GM23338 (cell line): ENCODE measurements around the gene NT5C3B. TPM values are rescaled to one million over a fixed set of nuclear protein-coding genes. Genes with fewer than 3 reads are reported as not detected.

Experiments
- ATAC-seq: fragments of 200-7000 bp; cut with Tn5 transposase; 3 replicates; pipeline ENCODE4 v1.9.1; 2020
- DNase-seq: peaks from one replicate; pipeline ENCODE4 v3.0.0-alpha.2; 2015; ENCODE audit warnings: low spot score
- H2AFZ ChIP-seq: fragments of 200-600 bp; sonication (generic); 2 replicates; pipeline ENCODE4 v1.8.0; 2016; ENCODE audit warnings: antibody characterized with exemption, mild to moderate bottlenecking, moderate library complexity
- H3F3A ChIP-seq: fragments of 200-600 bp; sonication (generic); replicated peaks from 2 replicates; pipeline ENCODE4 v1.8.0; 2017; ENCODE audit warnings: antibody characterized with exemption, mixed run types, low read depth
- H3K27ac ChIP-seq: fragments of 200-600 bp; sonication (generic); 2 replicates; pipeline ENCODE4 v1.6.1; 2016; ENCODE audit warnings: low read depth
- H3K27me3 ChIP-seq: fragments of 200-600 bp; sonication (generic); 2 replicates; pipeline ENCODE4 v1.8.0; 2016; ENCODE audit warnings: mild to moderate bottlenecking, mixed run types, moderate library complexity; ENCODE audit not compliant: insufficient read depth
- H3K36me3 ChIP-seq: fragments of 200-600 bp; sonication (generic); 2 replicates; pipeline ENCODE4 v1.8.0; 2016; ENCODE audit warnings: mild to moderate bottlenecking; ENCODE audit not compliant: insufficient read depth
- H3K4me1 ChIP-seq: fragments of 200-600 bp; sonication (generic); 2 replicates; pipeline ENCODE4 v1.8.0; 2016; ENCODE audit warnings: mild to moderate bottlenecking, moderate library complexity; ENCODE audit not compliant: insufficient read depth
- H3K4me2 ChIP-seq: fragments of 200-600 bp; sonication (generic); 2 replicates; pipeline ENCODE4 v1.7.1; 2017; ENCODE audit warnings: mixed run types
- H3K4me3 ChIP-seq: fragments of 200-600 bp; sonication (generic); 2 replicates; pipeline ENCODE4 v1.6.1; 2016; ENCODE audit warnings: mixed run types
- H3K79me2 ChIP-seq: fragments of 200-600 bp; sonication (generic); replicated peaks from 2 replicates; pipeline ENCODE4 v1.8.0; 2017; ENCODE audit warnings: mild to moderate bottlenecking; ENCODE audit not compliant: insufficient read depth
- H3K9me2 ChIP-seq: fragments of 200-600 bp; sonication (generic); 2 replicates; pipeline ENCODE4 v1.8.0; 2017; ENCODE audit not compliant: insufficient read depth
- H4K20me1 ChIP-seq: fragments of 200-600 bp; sonication (generic); replicated peaks from 2 replicates; pipeline ENCODE4 v1.8.0; 2017; ENCODE audit warnings: mild to moderate bottlenecking; ENCODE audit not compliant: insufficient read depth
- H3K27ac Mint-ChIP-seq: 2 replicates; pipeline ENCODE4 v1.8.0; 2020; ENCODE audit warnings: inconsistent platforms, mild to moderate bottlenecking, moderate library complexity, mixed read lengths
- H3K27me3 Mint-ChIP-seq: 3 replicates; pipeline ENCODE4 v1.8.0; 2022; ENCODE audit warnings: low read depth, mild to moderate bottlenecking, moderate library complexity, mixed read lengths, inconsistent platforms; ENCODE audit not compliant: insufficient read depth, poor library complexity
- H3K36me3 Mint-ChIP-seq: 3 replicates; pipeline ENCODE4 v1.8.0; 2021; ENCODE audit warnings: low read depth, mild to moderate bottlenecking, inconsistent platforms, moderate library complexity, mixed read lengths
- H3K4me1 Mint-ChIP-seq: 3 replicates; pipeline ENCODE4 v1.8.0; 2020; ENCODE audit warnings: mild to moderate bottlenecking, inconsistent platforms, mixed read lengths
- H3K4me3 Mint-ChIP-seq: 3 replicates; pipeline ENCODE4 v1.8.0; 2021; ENCODE audit warnings: moderate library complexity, mild to moderate bottlenecking, inconsistent platforms, mixed read lengths
- H3K9me3 Mint-ChIP-seq: 3 replicates; pipeline ENCODE4 v1.8.0; 2020; ENCODE audit warnings: moderate library complexity, mild to moderate bottlenecking, inconsistent platforms, mixed read lengths
- CREB1 ChIP-seq: fragments of 250-450 bp; sonication (Bioruptor Pico); IDR thresholded peaks from 2 replicates; pipeline ENCODE4 v1.5.0; 2020; ENCODE audit warnings: low read depth, mild to moderate bottlenecking, moderate library complexity
- CTCF ChIP-seq, 2 experiments: fragments of 200-600 bp in 1 of 2; sonication (generic) in 1 of 2; conservative IDR thresholded peaks; 2 replicates each; pipeline versions ENCODE4 v1.5.1 to v1.6.1; 2016 to 2017; ENCODE audit warnings: antibody characterized with exemption in 2 of 2, low read depth in 2 of 2, mild to moderate bottlenecking in 2 of 2, moderate library complexity in 1 of 2
- ETS1 ChIP-seq: IDR thresholded peaks from 2 replicates; pipeline ENCODE4 v1.6.1; 2016; ENCODE audit warnings: antibody characterized with exemption
- EZH2 ChIP-seq: fragments of 200-600 bp; sonication (generic); IDR thresholded peaks from one replicate; pipeline ENCODE4 v1.8.0; 2017; ENCODE audit warnings: antibody characterized with exemption, mild to moderate bottlenecking, low read depth; ENCODE audit not compliant: unreplicated experiment
- EZH2phosphoT487 ChIP-seq: fragments of 200-600 bp; sonication (generic); IDR thresholded peaks from one replicate; pipeline ENCODE4 v1.8.1; 2018; ENCODE audit warnings: antibody characterized with exemption; ENCODE audit not compliant: unreplicated experiment
- NANOG ChIP-seq: IDR thresholded peaks from 2 replicates; pipeline ENCODE4 v1.6.1; 2016; ENCODE audit warnings: antibody characterized with exemption, borderline replicate concordance
- POLR2AphosphoS5 ChIP-seq: IDR thresholded peaks from 2 replicates; pipeline ENCODE4 v1.6.1; 2016; ENCODE audit warnings: antibody characterized with exemption, low read depth
- REST ChIP-seq: IDR thresholded peaks from one replicate; pipeline ENCODE4 v1.6.1; 2018; ENCODE audit warnings: antibody characterized with exemption; ENCODE audit not compliant: unreplicated experiment
- STAT1 ChIP-seq: IDR thresholded peaks from one replicate; pipeline ENCODE4 v1.6.1; 2016; ENCODE audit warnings: antibody characterized with exemption; ENCODE audit not compliant: unreplicated experiment
- ZNF114 ChIP-seq: fragments of 250-450 bp; sonication (Bioruptor Pico); IDR thresholded peaks from 2 replicates; pipeline ENCODE4 v1.5.0; 2020; ENCODE audit warnings: mild to moderate bottlenecking, moderate library complexity
- polyA plus RNA-seq: library from polyadenylated mRNA; unstranded; fragments of >200 nt; fragmentation: Nextera tagmentation; extraction: Ambion mirVana; gene quantifications from 2 replicates; pipeline ENCODE4 v1.2.1, GENCODE V29; 2016
- total RNA-seq: library from RNA; depleted of rRNA; stranded (reverse); fragments of >200 nt; shearing (Covaris generic); gene quantifications from 2 replicates; pipeline ENCODE4 v1.2.3, GENCODE V29; 2014

Gene NT5C3B
- total and polyA plus RNA-seq, 2 experiments from 2014 or later, result 58.2 to 78.3 TPM

- TF ChIP-seq EZH2phosphoT487 (no peak), ZNF114 (no peak), CTCF (conservative IDR thresholded peaks at IDR 0.05; ENCODE audit: low read depth in 2 of 2) (no peak), CREB1 (CRISPR knock-in tag) (no peak), ETS1 (no peak), EZH2 (no peak)
Measured at GRCh38 chr17:41868568-41868967, 32.5 kb upstream of the NT5C3B start (continued).

- Mint-ChIP-seq H3K36me3 (peaks cover 43% of the 10 kb centered on the region), H3K4me3 (no peak overlapping the region; the same call in 2 of the 3 replicates), H3K27ac (peak overlapping the region; percentile 76), H3K27me3 (no peaks in the 10 kb centered on the region), H3K4me1 (peaks cover 14% of the 10 kb centered on the region), H3K9me3 (no peaks in the 10 kb centered on the region)
- Histone ChIP-seq H3F3A (peaks cover 39% of the 10 kb centered on the region), H3K4me2 (peak overlapping the region; percentile 41; the same call in 1 of the 2 replicates), H3K36me3 (peaks cover 34% of the 10 kb centered on the region), H3K27ac (peak overlapping the region; percentile 68; the same call in 1 of the 2 replicates), H3K4me1 (peaks cover 37% of the 10 kb centered on the region), H3K27me3 (no peaks in the 10 kb centered on the region), H2AFZ (no peak overlapping the region), H3K9me2 (no peaks in the 10 kb centered on the region), H3K79me2 (peaks cover 42% of the 10 kb centered on the region), H3K4me3 (peak overlapping the region; percentile 98), H4K20me1 (peaks cover 38% of the 10 kb centered on the region)
- TF ChIP-seq NANOG, result no peak
- no peak for TF ChIP-seq STAT1
- 0 out of 2 replicates have a peak, but pooled peaks have one; percentile 30 for TF ChIP-seq POLR2AphosphoS5
- TF ChIP-seq ZNF114, result no peak
- no peak for TF ChIP-seq REST
- TF ChIP-seq EZH2phosphoT487, result no peak
- ATAC-seq (no peak), DNase-seq (no peak)
Measured at GRCh38 chr17:41865596-41865893, 29.5 kb upstream of the NT5C3B start.
